Gastrocnemius medialis (tissue), 4 donors: ENCODE results near the gene IL17D.

ENCODE experiments used
- POLR2A ChIP-seq, 2 donors: fragments of 450-650 bp; IDR thresholded peaks; one replicate each; pipeline ENCODE4 v1.6.1; 2017; ENCODE audit warnings: antibody characterized with exemption in 2 of 2, mild to moderate bottlenecking in 2 of 2, moderate library complexity in 2 of 2
- TF ChIP-seq, protein P1 (sequence below), 5 experiments: fragments of 450-650 bp in 3 of 5; fragments of 200-600 bp in 2 of 5; sonication (generic) in 2 of 5; IDR thresholded peaks in 4 of 5; conservative IDR thresholded peaks in 1 of 5; 1 replicate in 4 of 5; 2 replicates in 1 of 5; pipeline ENCODE4 v1.5.1; 2016 to 2019; ENCODE audit warnings: antibody characterized with exemption in 5 of 5, mild to moderate bottlenecking in 3 of 5, moderate library complexity in 3 of 5

DNA sequence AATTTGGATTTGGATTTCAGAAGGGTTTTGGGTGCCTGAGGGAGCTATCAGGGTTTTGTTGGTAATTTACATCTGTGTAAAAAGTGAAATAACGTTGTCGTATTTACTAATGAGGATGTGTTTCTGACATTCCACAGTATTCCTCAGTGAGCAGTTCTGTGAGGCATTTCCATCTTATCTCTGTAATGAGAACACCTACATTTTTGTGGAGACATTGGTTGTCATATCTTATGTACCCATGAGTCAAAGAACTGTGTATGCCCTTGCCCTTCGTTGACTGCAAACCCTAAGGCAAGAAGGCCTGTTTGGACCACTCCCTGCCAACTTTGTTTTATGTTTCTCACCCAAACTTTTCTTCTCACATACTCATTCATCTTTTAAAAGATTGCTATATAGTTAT is 14.2 kb upstream of the IL17D start:
- TF ChIP-seq, protein P1, sequence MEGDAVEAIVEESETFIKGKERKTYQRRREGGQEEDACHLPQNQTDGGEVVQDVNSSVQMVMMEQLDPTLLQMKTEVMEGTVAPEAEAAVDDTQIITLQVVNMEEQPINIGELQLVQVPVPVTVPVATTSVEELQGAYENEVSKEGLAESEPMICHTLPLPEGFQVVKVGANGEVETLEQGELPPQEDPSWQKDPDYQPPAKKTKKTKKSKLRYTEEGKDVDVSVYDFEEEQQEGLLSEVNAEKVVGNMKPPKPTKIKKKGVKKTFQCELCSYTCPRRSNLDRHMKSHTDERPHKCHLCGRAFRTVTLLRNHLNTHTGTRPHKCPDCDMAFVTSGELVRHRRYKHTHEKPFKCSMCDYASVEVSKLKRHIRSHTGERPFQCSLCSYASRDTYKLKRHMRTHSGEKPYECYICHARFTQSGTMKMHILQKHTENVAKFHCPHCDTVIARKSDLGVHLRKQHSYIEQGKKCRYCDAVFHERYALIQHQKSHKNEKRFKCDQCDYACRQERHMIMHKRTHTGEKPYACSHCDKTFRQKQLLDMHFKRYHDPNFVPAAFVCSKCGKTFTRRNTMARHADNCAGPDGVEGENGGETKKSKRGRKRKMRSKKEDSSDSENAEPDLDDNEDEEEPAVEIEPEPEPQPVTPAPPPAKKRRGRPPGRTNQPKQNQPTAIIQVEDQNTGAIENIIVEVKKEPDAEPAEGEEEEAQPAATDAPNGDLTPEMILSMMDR (IDR thresholded peaks at IDR 0.05 in 4 of 5, conservative IDR thresholded peaks at IDR 0.05 in 1 of 5), result no peak
- TF ChIP-seq POLR2A (IDR thresholded peaks at IDR 0.05), result no peak
